Testis (tissue), 2 donors: ENCODE measurements around the gene AGAP1.

Experiments used
- CTCF ChIP-seq, 3 experiments: fragments of 450-650 bp in 2 of 3; fragments of 200-600 bp in 1 of 3; sonication (generic) in 1 of 3; IDR thresholded peaks; one replicate each; pipeline ENCODE4 v1.5.1; 2016 to 2019; ENCODE audit warnings: antibody characterized with exemption in 3 of 3, mild to moderate bottlenecking in 2 of 3, moderate library complexity in 1 of 3
- POLR2A ChIP-seq: fragments of 450-650 bp; IDR thresholded peaks from one replicate; pipeline ENCODE4 v1.6.1; 2017; ENCODE audit warnings: antibody characterized with exemption, mild to moderate bottlenecking, moderate library complexity

- TF ChIP-seq CTCF (IDR thresholded peaks at IDR 0.05) (no peak), POLR2A (no peak)
Measured at GRCh38 chr2:236061497-236061896, 567.7 kb downstream of the AGAP1 start.
